ENCODE results near the gene KDM4B.

- TF ChIP-seq, protein P1, sequence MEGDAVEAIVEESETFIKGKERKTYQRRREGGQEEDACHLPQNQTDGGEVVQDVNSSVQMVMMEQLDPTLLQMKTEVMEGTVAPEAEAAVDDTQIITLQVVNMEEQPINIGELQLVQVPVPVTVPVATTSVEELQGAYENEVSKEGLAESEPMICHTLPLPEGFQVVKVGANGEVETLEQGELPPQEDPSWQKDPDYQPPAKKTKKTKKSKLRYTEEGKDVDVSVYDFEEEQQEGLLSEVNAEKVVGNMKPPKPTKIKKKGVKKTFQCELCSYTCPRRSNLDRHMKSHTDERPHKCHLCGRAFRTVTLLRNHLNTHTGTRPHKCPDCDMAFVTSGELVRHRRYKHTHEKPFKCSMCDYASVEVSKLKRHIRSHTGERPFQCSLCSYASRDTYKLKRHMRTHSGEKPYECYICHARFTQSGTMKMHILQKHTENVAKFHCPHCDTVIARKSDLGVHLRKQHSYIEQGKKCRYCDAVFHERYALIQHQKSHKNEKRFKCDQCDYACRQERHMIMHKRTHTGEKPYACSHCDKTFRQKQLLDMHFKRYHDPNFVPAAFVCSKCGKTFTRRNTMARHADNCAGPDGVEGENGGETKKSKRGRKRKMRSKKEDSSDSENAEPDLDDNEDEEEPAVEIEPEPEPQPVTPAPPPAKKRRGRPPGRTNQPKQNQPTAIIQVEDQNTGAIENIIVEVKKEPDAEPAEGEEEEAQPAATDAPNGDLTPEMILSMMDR (IDR thresholded peaks at IDR 0.05), result no peak
- TF ChIP-seq POLR2A (IDR thresholded peaks at IDR 0.05), result no peak
Measured at GRCh38 chr19:5092481-5092843, 123.5 kb downstream of the KDM4B start.

Data from Peyer's patch (tissue), 4 donors.